Melanocyte of skin (primary cell): ENCODE data around the gene SELENOW. TPM values are rescaled to one million over a fixed set of nuclear protein-coding genes. Genes with fewer than 3 reads are reported as not detected.

Experiments
- small RNA-seq, 2 donors: library from RNA; depleted of rRNA; stranded (forward); fragments of <200 nt; gene quantifications; one replicate each; pipeline ENCODE3, GENCODE V24; 2012
- total RNA-seq, 2 donors: library from RNA; depleted of rRNA; stranded (reverse); fragments of >200 nt; gene quantifications; 2 replicates each; pipeline ENCODE4 v1.2.3, GENCODE V29; 2012

SELENOW gene
- total RNA-seq, result 100 to 1,000 TPM; 130 to 193 TPM

DNA sequence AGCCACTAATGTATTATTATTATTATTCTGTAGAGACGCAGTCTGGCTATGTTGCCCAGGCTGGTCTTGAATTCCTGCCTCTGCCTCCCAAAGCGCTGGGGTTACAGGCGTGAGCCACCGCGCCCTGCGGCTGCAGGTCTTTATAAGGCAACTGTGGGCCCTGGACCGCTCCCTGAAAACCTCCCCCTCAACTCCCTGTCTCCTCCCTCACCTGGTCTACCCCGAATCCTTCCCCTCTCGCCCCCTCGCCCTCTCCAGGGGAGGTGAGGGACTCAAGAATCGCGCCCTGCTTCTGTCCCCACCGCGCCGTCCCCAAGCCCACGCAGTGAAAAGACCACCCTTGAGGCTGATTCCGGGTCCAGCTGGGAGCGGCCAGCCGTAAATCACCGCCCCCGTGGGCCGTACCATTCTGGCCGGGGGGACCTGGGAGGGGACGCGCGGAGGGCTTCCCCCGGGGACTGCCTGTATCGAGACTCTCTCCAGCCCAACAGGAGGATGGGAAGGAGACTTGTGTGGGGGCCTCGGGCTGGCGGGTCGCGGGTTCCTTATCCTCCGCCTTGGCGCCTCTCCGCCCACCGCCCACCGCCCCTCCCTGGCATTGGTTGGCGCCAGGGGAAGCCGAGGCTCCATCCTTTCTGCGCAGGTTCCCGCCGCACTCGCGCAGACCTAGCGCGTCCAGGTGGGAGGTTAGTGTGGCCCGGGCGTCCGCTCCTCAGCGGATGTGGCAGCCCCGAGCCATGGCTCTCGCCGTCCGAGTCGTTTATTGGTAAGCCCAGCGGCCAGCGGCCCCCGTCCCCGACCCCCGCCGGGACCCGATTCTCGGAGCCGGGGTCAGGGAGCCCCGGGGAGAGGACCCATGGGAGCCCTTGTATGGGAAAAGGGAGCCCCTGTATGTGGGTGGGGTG lies at the start of gene SELENOW:
SELENOW (plus strand) TSS at position 655 of the 905 bp plus-strand sequence; CDS start at position 738, 83 bp downstream.

DNA sequence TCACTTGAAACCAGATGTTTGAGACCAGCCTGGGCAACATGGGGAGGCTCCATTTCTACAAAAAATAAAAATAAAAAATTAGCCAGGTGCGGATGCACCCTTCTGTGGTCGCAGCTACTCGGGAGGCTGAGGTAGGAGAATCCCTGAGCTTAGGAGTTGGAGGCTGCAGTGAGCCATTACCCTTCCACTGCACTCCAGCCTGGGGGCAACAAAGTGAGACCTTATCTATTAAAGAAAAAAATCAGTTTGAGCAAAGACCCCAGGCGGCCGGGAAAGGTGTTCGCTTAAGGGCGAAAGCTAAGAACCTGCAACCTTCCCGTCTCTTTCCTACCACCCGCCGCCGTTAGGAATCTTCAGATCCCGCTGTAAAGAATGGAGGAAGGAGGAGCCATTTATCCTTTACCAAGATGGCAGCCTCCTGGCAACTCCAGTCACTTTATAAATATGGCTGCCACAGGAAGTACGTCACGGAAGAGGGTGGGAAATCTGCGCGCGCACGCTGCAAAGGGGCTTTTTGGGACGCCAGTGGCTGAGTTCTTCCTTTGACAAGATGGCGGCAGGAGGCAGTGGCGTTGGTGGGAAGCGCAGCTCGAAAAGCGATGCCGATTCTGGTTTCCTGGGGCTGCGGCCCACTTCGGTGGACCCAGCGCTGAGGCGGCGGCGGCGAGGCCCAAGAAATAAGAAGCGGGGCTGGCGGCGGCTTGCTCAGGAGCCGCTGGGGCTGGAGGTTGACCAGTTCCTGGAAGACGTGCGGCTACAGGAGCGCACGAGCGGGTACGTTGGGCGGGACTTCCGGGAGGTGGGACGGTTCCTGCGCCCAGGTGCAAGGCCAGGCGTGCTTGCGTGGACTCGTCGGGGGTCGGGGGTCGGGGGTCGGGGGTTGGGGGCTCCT lies 33.2 kb upstream of the SELENOW start, which contains the start of gene NOP53:
NOP53 (plus strand) TSS at position 537 of the 892 bp plus-strand sequence; CDS start at position 551, 14 bp downstream.

DNA sequence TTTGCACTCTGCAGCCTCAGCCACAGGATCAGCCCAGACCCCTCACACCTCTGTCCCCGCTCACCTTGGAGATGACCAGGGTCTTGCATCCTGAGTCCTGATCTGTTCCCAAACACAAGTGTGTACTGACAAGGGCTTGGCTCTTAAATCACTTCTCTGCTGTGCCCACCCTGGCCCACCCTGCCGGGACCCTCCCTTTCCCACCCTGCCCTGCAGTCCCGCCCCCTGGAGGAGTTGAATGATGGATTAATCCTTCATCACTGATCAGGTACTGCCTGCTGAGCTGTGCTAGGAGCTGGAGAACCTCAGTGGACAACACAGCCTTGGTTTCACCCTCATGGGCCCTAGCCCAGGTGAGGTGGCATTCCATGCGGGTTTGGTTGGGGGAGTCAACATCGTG lies 25.9 kb downstream of the SELENOW start, which contains the start of gene TPRX1:
TPRX1 (minus strand) TSS at position 101 of the 400 bp plus-strand sequence; CDS start at position 89, 12 bp downstream.

DNA sequence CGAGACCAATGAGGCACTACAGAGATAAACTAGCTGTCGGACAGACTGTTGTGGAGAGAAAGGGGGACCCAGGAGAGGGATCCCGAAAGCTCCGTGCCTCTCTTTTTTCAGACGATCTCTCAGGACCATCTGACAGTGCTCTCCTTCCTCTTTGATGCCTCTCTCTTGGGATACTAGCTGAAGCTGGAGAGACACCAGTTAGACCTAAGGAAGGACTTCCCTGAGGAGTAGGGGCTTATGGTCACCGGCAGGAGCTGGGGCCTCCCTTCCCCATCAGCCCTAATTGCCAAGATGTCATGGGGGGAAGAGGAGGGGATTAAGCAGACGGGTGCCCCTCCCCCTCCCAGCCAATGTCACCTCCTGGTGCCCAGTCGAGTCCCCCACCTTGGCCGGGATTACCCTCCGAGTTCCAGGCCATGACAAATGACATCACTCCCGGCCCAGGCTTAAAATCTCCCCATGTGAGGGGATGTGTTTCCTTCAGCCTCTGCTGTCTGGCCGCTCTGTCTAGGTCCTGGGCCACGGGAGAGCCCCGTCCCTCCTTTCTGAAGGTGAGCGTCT lies 43.0 kb downstream of the SELENOW start, which contains the start of gene CRX:
CRX (plus strand) TSS at position 478 of the 561 bp plus-strand sequence. CDS start 12,507 bp downstream, outside the sequence.

Small RNA genes lying within 50 kb of the gene (small RNA-seq; reads per million reads assigned to genes)
- gene AC008745.1, result 0 reads per million in 2 donors
- gene SNORD23, result 0 reads per million in 2 donors

Other genes starting within 250 kb of the SELENOW start
- gene ZNF541, start 205.6 kb upstream of the SELENOW start, total RNA-seq, result under 1 TPM in 1 of 2 donors, not detected in 1; 0.69 TPM
- 10 to 100 TPM in 1 of 2 donors, 1 to 10 TPM in 1; 7.3 to 11.7 TPM for gene BICRA, start 169.6 kb upstream of the SELENOW start, total RNA-seq
- gene EHD2, start 65.3 kb upstream of the SELENOW start, total RNA-seq, result 10 to 100 TPM; 14.5 to 18.3 TPM
- 10 to 100 TPM; 28.9 to 36.0 TPM for gene NOP53, start 33.2 kb upstream of the SELENOW start, total RNA-seq
- not detected for gene TPRX1, start 25.8 kb downstream of the SELENOW start, total RNA-seq
- not detected for gene CRX, start 43.2 kb downstream of the SELENOW start, total RNA-seq
- not detected for gene TPRX2, start 80.5 kb downstream of the SELENOW start, total RNA-seq
- gene SULT2A1, start 107.6 kb downstream of the SELENOW start, total RNA-seq, result not detected
- gene BSPH1, start 213.5 kb downstream of the SELENOW start, total RNA-seq, result not detected
- gene ELSPBP1, start 215.9 kb downstream of the SELENOW start, total RNA-seq, result under 1 TPM in 1 of 2 donors, not detected in 1; 0.67 TPM